HG03378 (cell line): ENCODE results near the gene GDPD4.

Source experiments
- ATAC-seq: cut with Tn5 transposase; IDR thresholded peaks from one replicate; pipeline ENCODE4 v1.9.1; 2021; ENCODE audit warnings: mild to moderate bottlenecking, moderate library complexity; ENCODE audit not compliant: unreplicated experiment

Gene GDPD4

GRCh38 chr11:77191823-77192495 lies 109.5 kb downstream of the GDPD4 start:
- ATAC-seq, result no peak

- no peak for ATAC-seq
Observed at GRCh38 chr11:77191429-77191822, 110.1 kb downstream of the GDPD4 start.

DNA sequence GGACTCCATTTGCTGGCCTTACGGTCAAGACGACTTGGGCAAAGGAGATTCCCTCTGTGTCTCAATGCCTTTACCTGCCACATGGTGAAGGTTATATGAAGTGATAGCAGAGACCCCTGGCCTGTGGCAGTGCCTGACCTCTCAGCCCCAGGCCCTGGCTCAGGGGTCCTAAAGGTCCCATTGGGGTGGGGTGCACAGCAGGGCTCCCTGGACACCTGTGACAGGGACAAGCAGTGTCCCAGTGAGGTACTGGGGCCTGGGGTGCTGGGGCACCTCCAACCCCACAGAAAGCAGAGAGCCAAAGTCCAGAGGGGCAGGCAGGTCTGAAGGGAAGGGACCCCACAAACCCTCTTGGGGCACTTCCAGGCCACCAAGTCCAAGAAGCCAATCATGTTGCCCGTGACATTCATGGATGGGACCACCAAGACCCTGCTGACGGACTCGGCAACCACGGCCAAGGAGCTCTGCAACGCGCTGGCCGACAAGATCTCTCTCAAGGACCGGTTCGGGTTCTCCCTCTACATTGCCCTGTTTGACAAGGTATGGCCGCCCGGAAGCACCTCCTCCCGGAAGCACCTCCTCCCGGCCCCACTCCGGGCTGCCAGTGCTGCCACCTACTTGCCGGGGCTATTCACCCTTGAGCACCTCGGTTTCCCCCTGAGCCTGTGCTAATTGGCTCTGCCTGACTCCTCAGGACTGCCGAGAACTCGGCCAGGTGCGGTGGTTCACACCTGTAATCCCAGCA lies 111.0 kb downstream of the GDPD4 start:
- ATAC-seq, result no peak

- ATAC-seq, result no peak
Observed at GRCh38 chr11:77189588-77190210, 111.8 kb downstream of the GDPD4 start.

DNA sequence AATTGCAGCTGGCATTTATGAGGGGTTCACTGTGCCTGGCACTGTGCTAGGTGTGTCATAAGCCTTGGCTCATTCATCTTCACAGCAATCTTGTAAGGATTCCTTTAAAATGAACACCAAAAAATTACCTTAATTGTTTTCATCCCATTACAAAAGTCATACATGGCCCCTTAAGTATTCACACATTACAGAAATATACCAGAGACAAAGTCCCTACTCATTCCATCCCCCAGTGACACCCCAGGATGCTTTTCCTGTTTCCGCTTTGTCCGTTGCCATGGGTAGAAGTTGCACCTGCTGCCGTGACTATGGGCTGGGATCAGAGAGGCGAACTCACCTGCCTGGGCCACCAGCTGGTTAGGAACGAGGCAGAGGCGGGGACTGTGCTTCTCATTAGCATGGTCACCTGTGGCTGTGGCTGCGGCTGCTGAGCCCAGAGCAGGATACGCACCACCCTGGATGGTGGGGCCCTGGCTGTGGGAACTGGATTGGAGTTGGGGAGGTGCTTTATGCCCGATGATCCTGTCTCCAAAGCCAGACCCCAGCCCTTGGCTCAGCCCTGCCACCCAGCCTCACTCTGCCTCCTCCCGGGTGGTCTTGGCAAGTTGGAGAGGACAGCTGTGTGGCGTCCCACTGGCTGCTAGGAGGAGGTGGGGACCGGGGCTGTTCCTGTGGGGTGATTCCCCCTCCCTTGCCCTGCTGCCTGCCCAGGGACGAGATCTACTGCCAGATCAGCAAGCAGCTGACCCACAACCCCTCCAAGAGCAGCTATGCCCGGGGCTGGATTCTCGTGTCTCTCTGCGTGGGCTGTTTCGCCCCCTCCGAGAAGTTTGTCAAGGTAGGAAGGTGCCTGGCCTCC lies 112.6 kb downstream of the GDPD4 start:
- no peak for ATAC-seq

DNA sequence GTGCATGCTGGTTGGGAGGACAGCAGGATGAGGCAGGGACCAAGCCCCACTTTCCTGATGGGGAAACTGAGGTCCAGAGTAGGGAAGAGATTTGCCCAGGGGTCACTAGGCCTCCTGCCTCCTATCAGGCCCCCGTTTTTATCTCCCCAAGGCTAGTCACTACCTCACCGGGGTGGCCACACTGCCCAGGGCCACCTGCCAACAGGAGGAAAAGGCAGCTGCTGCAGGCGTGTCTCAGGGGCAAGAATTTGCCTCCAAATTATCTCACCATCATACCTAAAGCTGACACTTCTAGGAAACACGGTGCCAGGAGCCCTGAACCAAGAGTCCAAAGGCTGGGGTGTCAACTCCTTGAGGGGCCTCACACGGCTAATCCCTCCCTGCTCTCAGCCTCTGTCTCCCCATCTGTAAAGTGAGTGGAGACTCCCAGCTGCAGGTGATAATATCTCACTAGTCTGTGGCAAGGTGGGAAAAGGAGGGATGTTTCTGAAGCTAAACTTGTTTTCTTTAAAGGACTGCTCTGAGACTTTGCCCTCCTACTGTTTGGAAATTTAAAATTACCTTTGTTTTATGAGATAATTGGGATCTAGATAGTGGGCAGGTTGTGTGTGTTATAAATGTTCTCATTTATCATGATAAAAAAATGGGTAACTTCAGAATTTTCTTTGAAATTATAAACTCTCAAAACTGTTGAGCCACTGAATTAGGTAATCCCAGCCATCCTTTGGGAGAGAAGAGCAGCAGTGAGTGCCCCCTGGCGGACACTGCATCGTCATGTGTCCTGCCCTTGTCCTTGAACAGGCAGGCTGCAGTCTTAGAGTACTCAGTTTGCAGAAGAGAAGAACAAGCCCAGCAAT lies 113.5 kb downstream of the GDPD4 start:
- no peak for ATAC-seq

DNA sequence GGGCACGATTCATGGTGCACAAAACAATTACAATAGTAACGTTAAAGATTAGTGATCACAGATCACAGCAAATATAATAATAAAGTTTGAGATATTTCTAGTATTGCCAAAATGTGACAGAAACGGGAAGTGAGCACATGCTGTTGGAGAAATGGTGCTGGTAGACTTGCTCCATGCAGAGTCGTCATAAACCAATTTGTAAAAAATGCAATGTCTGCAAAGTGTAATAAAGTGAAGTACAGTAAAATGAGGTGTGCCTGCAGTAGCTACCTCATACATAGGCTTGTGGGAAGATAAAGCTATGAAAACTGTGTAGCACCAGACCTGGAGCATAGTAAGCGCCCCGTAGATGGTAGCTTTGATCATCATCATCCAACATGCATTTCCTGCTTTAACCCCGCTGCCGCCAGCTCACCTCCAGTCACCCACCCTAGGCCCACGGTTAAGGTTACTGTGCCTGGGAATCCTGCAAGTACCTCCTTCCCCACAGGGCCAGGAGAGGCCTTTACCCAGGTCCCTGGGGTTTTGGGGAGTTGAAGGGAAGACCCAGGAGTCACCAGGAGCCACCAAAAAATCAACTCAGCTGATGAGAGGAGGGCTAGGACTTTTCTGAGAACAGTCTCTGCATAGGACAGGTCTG lies 114.3 kb downstream of the GDPD4 start:
- ATAC-seq, result no peak

- ATAC-seq, result no peak
Observed at GRCh38 chr11:77186302-77186701, 115.2 kb downstream of the GDPD4 start.

GRCh38 chr11:77184136-77184860 lies 117.2 kb downstream of the GDPD4 start:
- ATAC-seq, result no peak

- ATAC-seq, result no peak
Observed at GRCh38 chr11:77183431-77183984, 118.0 kb downstream of the GDPD4 start.

- ATAC-seq, result no peak
Observed at GRCh38 chr11:77182542-77183430, 118.7 kb downstream of the GDPD4 start.

DNA sequence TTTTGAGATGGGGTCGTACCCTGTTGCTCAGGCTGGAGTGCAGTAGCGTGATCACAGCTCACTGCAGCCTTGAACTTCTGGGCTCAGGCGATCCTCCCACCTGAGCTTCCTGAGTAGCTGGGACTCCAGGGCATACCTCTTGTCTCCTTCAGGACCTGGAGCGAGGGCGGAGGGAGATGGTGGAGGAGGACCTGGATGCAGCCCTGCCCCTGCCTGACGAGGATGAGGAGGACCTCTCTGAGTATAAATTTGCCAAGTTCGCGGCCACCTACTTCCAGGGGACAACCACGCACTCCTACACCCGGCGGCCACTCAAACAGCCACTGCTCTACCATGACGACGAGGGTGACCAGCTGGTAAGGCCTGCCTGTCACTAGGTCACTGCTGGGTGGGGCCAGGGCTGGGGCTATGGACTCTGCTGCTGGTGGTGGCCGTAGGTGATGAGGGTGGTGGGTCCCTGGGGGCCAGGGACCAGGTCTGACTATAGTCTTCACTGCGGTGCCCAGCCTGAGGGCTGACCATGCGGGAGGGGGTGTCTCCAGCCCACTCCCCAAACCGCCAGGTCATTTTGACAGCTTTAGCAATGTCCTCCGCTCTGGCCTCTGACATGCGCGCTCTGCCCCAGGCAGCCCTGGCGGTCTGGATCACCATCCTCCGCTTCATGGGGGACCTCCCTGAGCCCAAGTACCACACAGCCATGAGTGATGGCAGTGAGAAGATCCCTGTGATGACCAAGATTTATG lies 119.5 kb downstream of the GDPD4 start:
- ATAC-seq, result no peak

GRCh38 chr11:77181226-77181625 lies 120.3 kb downstream of the GDPD4 start:
- no peak for ATAC-seq

- no peak for ATAC-seq
Observed at GRCh38 chr11:77180346-77180745, 121.1 kb downstream of the GDPD4 start.

DNA sequence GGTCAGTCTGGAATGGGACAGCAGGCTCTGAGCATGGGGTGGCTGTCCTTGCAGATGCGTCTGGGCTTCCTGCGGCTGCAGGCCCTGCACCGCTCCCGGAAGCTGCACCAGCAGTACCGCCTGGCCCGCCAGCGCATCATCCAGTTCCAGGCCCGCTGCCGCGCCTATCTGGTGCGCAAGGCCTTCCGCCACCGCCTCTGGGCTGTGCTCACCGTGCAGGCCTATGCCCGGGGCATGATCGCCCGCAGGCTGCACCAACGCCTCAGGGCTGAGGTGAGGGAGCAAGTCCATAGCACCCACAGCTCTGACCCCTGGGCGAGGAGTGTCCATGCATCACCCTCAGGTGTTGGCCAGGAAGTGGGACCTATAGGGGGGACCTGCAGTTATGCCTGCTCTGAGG lies 121.8 kb downstream of the GDPD4 start:
- no peak for ATAC-seq

DNA sequence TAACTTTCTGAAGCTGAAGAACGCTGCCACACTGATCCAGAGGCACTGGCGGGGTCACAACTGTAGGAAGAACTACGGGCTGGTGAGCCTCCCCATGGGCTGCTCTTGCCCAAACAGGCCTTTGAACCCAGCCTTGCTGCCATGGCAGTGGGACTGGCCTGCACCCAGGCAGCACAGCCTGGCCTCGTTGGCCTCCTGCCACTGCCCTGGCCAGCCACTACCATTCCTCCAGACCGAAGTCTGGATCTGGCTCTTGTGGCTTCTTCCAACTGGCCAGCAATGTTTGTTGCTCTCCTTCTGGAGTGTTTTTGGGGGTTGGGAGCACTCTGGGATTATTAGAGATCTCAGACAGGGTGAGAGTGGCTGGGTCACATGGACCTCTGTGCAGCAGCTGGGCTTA lies 122.4 kb downstream of the GDPD4 start:
- no peak for ATAC-seq

- ATAC-seq, result no peak
Observed at GRCh38 chr11:77178150-77178549, 123.3 kb downstream of the GDPD4 start.
